ENCODE results near the gene ZNF559. TPM values are rescaled to one million over a fixed set of nuclear protein-coding genes. Genes with fewer than 3 reads are reported as not detected.

Gene ZNF559
- polyA plus RNA-seq, 1 experiment = 27.8 TPM

DNA sequence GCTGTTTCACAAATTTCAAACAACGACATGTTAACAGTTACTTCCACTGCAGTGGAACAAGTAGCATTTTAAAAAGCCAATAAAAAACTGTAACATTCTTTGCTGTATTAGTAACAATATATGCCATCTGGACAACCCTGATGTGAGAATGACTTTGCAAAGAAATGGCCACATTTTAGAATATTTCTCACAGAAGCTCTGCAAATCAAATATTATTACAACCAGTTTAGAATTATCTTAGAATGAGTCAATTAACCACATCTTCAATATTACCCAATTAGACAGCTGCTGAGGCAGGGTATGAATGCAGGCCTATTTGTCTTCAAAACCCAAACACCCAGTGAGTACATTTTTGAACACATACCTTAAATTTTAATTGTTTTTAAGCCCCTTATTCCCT lies 17.5 kb upstream of the ZNF559 start:
- Histone ChIP-seq H3K27me3 (ENCODE audit: control insufficient read depth, insufficient read depth, low read length) (no peaks in the 10 kb centered on the region), H3K27ac (ENCODE audit: low read depth, low read length) (peak overlapping the region; percentile 76), H3K9me3 (ENCODE audit: control insufficient read depth, insufficient read depth, low read length) (peaks cover 31% of the 10 kb centered on the region), H3K4me3 (ENCODE audit: low read depth, low read length) (no peak overlapping the region)
- peak; percentile 23 for DNase-seq (ENCODE audit: low read depth, low spot score)
- TF ChIP-seq, protein P1, sequence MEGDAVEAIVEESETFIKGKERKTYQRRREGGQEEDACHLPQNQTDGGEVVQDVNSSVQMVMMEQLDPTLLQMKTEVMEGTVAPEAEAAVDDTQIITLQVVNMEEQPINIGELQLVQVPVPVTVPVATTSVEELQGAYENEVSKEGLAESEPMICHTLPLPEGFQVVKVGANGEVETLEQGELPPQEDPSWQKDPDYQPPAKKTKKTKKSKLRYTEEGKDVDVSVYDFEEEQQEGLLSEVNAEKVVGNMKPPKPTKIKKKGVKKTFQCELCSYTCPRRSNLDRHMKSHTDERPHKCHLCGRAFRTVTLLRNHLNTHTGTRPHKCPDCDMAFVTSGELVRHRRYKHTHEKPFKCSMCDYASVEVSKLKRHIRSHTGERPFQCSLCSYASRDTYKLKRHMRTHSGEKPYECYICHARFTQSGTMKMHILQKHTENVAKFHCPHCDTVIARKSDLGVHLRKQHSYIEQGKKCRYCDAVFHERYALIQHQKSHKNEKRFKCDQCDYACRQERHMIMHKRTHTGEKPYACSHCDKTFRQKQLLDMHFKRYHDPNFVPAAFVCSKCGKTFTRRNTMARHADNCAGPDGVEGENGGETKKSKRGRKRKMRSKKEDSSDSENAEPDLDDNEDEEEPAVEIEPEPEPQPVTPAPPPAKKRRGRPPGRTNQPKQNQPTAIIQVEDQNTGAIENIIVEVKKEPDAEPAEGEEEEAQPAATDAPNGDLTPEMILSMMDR (IDR thresholded peaks at IDR 0.05; ENCODE audit: low read depth, low read length) = no peak
- ChIA-PET POLR2A (no interaction called here), CTCF (no interaction called here)

DNA sequence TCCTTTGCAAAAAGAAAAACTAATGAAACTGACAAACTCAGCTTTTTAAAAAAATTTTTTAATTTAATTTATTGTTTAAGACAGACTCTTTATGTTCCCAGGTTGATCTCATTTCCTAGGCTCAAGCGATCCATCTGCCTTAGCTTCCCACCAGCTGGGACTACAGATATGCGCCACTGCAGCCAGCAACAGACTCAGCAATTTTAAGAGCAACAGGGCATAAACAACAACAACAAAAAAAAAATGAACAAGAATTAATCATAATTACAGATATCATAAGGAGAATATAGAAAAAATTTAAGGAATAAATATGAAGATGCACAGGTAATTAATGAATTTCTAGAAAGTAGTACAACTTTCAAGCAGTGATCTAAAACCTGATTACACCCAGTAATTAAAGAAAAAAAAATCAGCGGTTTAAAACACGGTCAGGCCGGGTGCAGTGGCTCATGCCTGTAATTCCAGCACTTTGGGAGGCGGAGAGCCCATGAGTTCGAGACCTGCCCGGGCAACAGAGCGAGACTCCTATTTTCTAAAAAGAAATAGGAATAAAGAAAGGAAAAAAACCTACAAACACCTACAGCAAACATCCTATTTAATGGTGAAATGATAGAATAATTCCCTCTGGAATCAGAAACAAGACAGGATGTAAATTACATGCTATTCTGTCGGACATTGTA lies 15.7 kb upstream of the ZNF559 start:
- CTCF ChIA-PET = interaction anchor here (1.2 kb wide), 1 partner anchor 16 kb away, joined by 3 read pairs; the partner anchor contains the start of gene ZNF559
- H3K4me3 ChIP-seq (ENCODE audit: low read depth, low read length) = peak overlapping the region; percentile 93
- peaks cover 30% of the 10 kb centered on the region for H3K9me3 ChIP-seq (ENCODE audit: control insufficient read depth, insufficient read depth, low read length)
- no peak overlapping the region for H3K27ac ChIP-seq (ENCODE audit: low read depth, low read length)
- H3K27me3 ChIP-seq (ENCODE audit: control insufficient read depth, insufficient read depth, low read length) = no peaks in the 10 kb centered on the region
- DNase-seq (ENCODE audit: low read depth, low spot score) = no peak
- TF ChIP-seq, protein P1 (IDR thresholded peaks at IDR 0.05; ENCODE audit: low read depth, low read length) = no peak
- POLR2A ChIA-PET = interaction anchor here (0.6 kb wide), 1 partner anchor 20 kb away, joined by 4 read pairs; no protein-coding TSS in a partner anchor

- H3K27ac ChIP-seq (ENCODE audit: low read depth, low read length) = peak within 1 kb of the TSS; percentile 89
- H3K9me3 ChIP-seq (ENCODE audit: control insufficient read depth, insufficient read depth, low read length) = peaks cover 20% of the 10 kb centered on the region
- no peaks in the 10 kb centered on the region for H3K27me3 ChIP-seq (ENCODE audit: control insufficient read depth, insufficient read depth, low read length)
- TF ChIP-seq, protein P1 (IDR thresholded peaks at IDR 0.05; ENCODE audit: low read depth, low read length) = no peak
- H3K4me3 ChIP-seq (ENCODE audit: low read depth, low read length) = peak within 1 kb of the TSS; percentile 93
- peak; percentile 94 for DNase-seq (ENCODE audit: low read depth, low spot score)
- POLR2A ChIA-PET = interaction anchor here (0.6 to 1.5 kb wide), 2 partner anchors 14 to 21 kb away, joined by 4 read pairs; partner anchors contain the start of gene ZNF559
- CTCF ChIA-PET = no interaction called here
Observed at GRCh38 chr19:9309139-9309973, 14.6 kb upstream of the ZNF559 start, which contains the start of gene ZNF699. Gene ZNF699, minus strand, starts transcription at chr19:9309838. Its CDS starts 4,719 bp downstream, at chr19:9305119.

DNA sequence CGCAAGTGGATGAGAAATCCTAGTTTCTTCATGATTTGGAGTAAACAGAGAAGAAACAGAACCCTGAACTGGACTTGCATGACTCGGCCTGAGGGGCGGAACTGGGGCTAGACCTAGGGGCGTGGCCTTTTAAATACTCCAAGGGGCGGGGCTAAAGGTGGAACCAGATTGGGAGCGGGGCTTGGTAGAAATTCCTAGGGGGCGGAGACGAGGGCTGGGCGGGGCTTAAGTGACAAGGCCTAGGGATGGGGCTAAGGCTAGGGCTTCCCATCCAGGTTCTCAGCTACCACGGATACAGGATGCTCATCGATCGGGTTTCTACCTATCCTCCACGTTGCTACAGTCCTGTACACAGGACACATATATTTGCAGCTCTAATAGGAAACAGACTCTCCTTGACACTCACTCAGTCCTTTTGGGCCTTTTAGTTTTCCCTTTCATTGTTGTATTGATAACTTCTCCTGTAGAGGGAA lies 14.0 kb upstream of the ZNF559 start:
- ChIA-PET CTCF (interaction anchor here (1.0 kb wide), 1 partner anchor 14 kb away, joined by 3 read pairs; the partner anchor contains the start of gene ZNF559), POLR2A (interaction anchor here (0.6 to 1.5 kb wide), 2 partner anchors 14 to 1407 kb away, joined by 3 to 4 read pairs; partner anchors contain the start of gene ZNF559)
- peaks cover 19% of the 10 kb centered on the region for H3K9me3 ChIP-seq (ENCODE audit: control insufficient read depth, insufficient read depth, low read length)
- DNase-seq (ENCODE audit: low read depth, low spot score) = no peak
- peak overlapping the region; percentile 89 for H3K27ac ChIP-seq (ENCODE audit: low read depth, low read length)
- H3K27me3 ChIP-seq (ENCODE audit: control insufficient read depth, insufficient read depth, low read length) = no peaks in the 10 kb centered on the region
- TF ChIP-seq, protein P1 (IDR thresholded peaks at IDR 0.05; ENCODE audit: low read depth, low read length) = no peak
- peak overlapping the region; percentile 93 for H3K4me3 ChIP-seq (ENCODE audit: low read depth, low read length)
